GM12874 (cell line): ENCODE results near the gene FIGNL2.

Experiments used
- CTCF ChIP-seq: IDR thresholded peaks from 2 replicates; pipeline ENCODE4 v1.5.1; 2011; ENCODE audit warnings: low read depth, mild to moderate bottlenecking, control low read depth, low read length, moderate library complexity; ENCODE audit not compliant: insufficient read depth

Gene FIGNL2

GRCh38 chr12:51844854-51845253, 3.7 kb downstream of the FIGNL2 start:
- TF ChIP-seq CTCF, result no peak

GRCh38 chr12:51841727-51842126, 6.8 kb downstream of the FIGNL2 start:
- no peak for TF ChIP-seq CTCF

GRCh38 chr12:51840966-51841365, 7.6 kb downstream of the FIGNL2 start:
- TF ChIP-seq CTCF, result no peak

GRCh38 chr12:51839310-51839947, 9.1 kb downstream of the FIGNL2 start:
- no peak for TF ChIP-seq CTCF

- TF ChIP-seq CTCF, result no peak
Measured at GRCh38 chr12:51838762-51839161, 9.8 kb downstream of the FIGNL2 start.

- no peak for TF ChIP-seq CTCF
Measured at GRCh38 chr12:51838036-51838435, 10.5 kb downstream of the FIGNL2 start.

- TF ChIP-seq CTCF, result no peak
Measured at GRCh38 chr12:51837286-51837685, 11.2 kb downstream of the FIGNL2 start.
